Uterus (tissue), 4 donors: Measurements from ENCODE around the gene FUT3. TPM values are rescaled to one million over a fixed set of nuclear protein-coding genes. Genes with fewer than 3 reads are reported as not detected.
A peak's percentile ranks its signal among the peaks of the same experiment; 100 is the strongest.

Experiments
- DNase-seq, 2 donors: peaks; one replicate each; pipeline ENCODE4 v3.0.0-alpha.2; 2019 to 2020
- H3K27ac ChIP-seq, 2 donors: fragments of 200-600 bp; sonication (generic); 1 replicate in 1 of 2; 2 replicates in 1 of 2; pipeline ENCODE4 v1.5.1; 2016 to 2018
- H3K27me3 ChIP-seq, 2 donors: fragments of 200-600 bp; sonication (generic); one replicate each; pipeline ENCODE4 v1.5.1; 2018 to 2019; ENCODE audit warnings: control low read depth in 1 of 2
- H3K36me3 ChIP-seq, 2 donors: fragments of 200-600 bp; sonication (generic); one replicate each; pipeline ENCODE4 v1.5.1; 2019; ENCODE audit warnings: control low read depth in 1 of 2
- H3K4me1 ChIP-seq, 2 donors: fragments of 200-600 bp; sonication (generic); one replicate each; pipeline ENCODE4 v1.5.1; 2018 to 2019; ENCODE audit warnings: control low read depth in 1 of 2
- H3K4me3 ChIP-seq, 2 donors: fragments of 200-600 bp; sonication (generic); 1 replicate in 1 of 2; 2 replicates in 1 of 2; pipeline ENCODE4 v1.5.1; 2018 to 2019; ENCODE audit warnings: mild to moderate bottlenecking in 1 of 2
- H3K9me3 ChIP-seq, 2 donors: fragments of 200-600 bp; sonication (generic); one replicate each; pipeline ENCODE4 v1.5.1; 2019; ENCODE audit warnings: control low read depth in 1 of 2
- CTCF ChIP-seq, 4 experiments: fragments of 200-600 bp in 2 of 4; fragments of 450-650 bp in 2 of 4; sonication (generic) in 2 of 4; IDR thresholded peaks; one replicate each; pipeline ENCODE4 v1.5.1; 2016 to 2019; ENCODE audit warnings: antibody characterized with exemption in 4 of 4, mild to moderate bottlenecking in 2 of 4, moderate library complexity in 1 of 4
- POLR2A ChIP-seq, 2 donors: fragments of 450-650 bp; IDR thresholded peaks; one replicate each; pipeline ENCODE4 v1.6.1; 2016; ENCODE audit warnings: antibody characterized with exemption in 2 of 2, mild to moderate bottlenecking in 1 of 2, moderate library complexity in 1 of 2
- intact Hi-C: fragments of 100-400 bp; cut with DNase I; formaldehyde crosslinking; loops from one replicate; pipeline ENCODE4 v1.15.1; 2023; ENCODE audit warnings: low total_unique reads
- total RNA-seq, 4 donors: library from RNA; depleted of rRNA in 3 of 4; stranded (reverse); fragments of >200 nt in 3 of 4; gene quantifications; one replicate each; pipeline versions ENCODE4 v1.1.0 to v1.2.4, GENCODE V29; 2014 to 2023
- donor health status: DM: yes; HTN: yes; CAD: no.

FUT3 gene
- total RNA-seq, 4 donors from 2014 or later: 0.29 TPM; not detected in 3

DNA sequence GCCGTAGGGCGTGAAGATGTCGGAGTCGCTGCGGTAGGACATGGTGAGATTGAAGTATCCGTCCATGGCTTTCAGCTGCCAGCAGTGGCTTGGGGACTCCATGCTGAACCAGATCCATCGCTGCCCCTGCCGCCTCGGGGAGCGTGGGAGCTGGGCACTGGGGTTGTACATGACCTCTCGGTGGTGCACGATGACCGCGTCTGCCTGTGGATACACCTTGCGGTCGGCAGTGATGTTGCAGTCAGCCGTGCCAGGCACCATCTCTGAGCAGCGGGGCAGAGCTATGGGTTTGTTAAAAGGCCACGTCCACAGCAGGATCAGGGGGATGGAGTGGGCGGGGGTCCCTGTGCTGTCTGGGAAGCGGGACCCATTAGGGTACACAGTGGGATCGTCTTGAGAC, 19.2 kb downstream of the FUT3 start:
- DNase-seq: no peak
- no peaks in the 10 kb centered on the region for H3K9me3 ChIP-seq
- peaks cover 0 to 7% of the 10 kb centered on the region in 2 donors for H3K4me1 ChIP-seq
- no peak overlapping the region for H3K27ac ChIP-seq
- TF ChIP-seq CTCF (IDR thresholded peaks at IDR 0.05): no peak
- TF ChIP-seq POLR2A (IDR thresholded peaks at IDR 0.05): no peak
- H3K36me3 ChIP-seq: no peaks in the 10 kb centered on the region
- intact Hi-C loops: no loop called here
- H3K27me3 ChIP-seq: peaks cover 0 to 6% of the 10 kb centered on the region in 2 donors
- H3K4me3 ChIP-seq: no peak overlapping the region

DNA sequence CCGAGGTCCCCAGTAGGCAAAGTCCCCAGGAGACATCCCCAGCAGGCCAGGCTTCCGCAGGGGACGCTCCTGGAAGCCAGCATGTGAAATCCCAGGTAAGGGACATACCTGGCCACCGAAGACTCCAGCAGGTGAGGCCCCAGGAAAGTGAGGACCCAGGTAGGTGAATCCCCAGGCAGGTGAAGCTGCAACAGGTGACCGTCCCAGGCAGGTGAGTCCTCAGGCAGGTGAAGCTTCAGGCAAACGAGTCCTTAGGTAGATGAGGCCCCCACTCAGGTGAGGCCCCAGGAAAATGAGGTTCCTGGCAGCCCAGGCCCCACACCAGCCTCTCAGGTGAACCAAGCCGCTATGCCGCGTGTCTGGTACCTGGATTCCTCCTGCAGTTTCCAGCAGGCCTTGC, 20.1 kb downstream of the FUT3 start:
- no peak overlapping the region for H3K4me3 ChIP-seq
- peaks cover 0 to 7% of the 10 kb centered on the region in 2 donors for H3K4me1 ChIP-seq
- no peak overlapping the region for H3K27ac ChIP-seq
- H3K36me3 ChIP-seq: no peaks in the 10 kb centered on the region
- H3K9me3 ChIP-seq: no peaks in the 10 kb centered on the region
- no peak for DNase-seq
- intact Hi-C loops: no loop called here
- peaks cover 0 to 6% of the 10 kb centered on the region in 2 donors for H3K27me3 ChIP-seq
- no peak for TF ChIP-seq POLR2A (IDR thresholded peaks at IDR 0.05)
- TF ChIP-seq CTCF (IDR thresholded peaks at IDR 0.05): no peak

DNA sequence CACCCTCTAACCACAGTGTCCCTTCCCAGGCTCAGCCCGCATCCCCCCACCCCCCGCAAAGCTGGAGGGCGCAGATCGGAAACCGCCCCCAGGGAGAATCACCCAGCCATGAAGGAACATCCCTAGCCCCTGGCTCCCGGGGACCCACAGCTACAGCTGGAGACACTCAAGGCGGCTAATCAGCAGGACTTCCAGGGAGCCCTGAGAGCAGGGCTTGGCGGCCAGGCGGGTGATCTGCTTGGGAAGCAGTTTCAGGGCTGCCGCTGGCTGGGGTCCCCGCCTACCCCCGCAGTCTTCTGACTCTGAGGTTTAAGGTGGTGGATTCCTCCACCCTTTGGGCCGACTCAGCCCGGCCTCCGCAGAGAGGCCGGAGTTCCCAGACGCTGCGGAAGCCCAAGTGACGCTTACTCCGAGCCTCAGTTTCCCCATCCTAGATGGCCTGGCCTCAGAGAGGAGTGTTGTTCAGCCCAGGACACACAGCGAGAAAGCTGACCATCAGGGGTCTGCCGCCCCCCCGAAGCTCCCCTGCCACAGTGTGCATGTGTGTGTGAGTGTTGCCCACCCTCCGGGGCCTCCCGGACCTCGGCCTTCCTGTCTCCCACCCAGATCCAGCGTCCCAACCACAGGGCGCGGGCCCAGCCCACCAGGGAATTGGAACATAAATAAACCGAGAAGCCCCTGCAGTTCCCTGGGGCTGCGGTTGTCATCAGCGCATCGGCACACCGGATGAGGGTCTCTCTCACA, 21.5 kb downstream of the FUT3 start:
- Histone ChIP-seq H3K4me3 (no peak overlapping the region), H3K4me1 (peaks cover 0 to 7% of the 10 kb centered on the region in 2 donors), H3K27me3 (peaks cover 0 to 6% of the 10 kb centered on the region in 2 donors), H3K9me3 (no peaks in the 10 kb centered on the region), H3K36me3 (no peaks in the 10 kb centered on the region), H3K27ac (peak overlapping the region in 1 of 2 donors; percentile 12)
- intact Hi-C loops: no loop called here
- no peak for DNase-seq
- TF ChIP-seq POLR2A (IDR thresholded peaks at IDR 0.05) (no peak), CTCF (IDR thresholded peaks at IDR 0.05) (no peak)

DNA sequence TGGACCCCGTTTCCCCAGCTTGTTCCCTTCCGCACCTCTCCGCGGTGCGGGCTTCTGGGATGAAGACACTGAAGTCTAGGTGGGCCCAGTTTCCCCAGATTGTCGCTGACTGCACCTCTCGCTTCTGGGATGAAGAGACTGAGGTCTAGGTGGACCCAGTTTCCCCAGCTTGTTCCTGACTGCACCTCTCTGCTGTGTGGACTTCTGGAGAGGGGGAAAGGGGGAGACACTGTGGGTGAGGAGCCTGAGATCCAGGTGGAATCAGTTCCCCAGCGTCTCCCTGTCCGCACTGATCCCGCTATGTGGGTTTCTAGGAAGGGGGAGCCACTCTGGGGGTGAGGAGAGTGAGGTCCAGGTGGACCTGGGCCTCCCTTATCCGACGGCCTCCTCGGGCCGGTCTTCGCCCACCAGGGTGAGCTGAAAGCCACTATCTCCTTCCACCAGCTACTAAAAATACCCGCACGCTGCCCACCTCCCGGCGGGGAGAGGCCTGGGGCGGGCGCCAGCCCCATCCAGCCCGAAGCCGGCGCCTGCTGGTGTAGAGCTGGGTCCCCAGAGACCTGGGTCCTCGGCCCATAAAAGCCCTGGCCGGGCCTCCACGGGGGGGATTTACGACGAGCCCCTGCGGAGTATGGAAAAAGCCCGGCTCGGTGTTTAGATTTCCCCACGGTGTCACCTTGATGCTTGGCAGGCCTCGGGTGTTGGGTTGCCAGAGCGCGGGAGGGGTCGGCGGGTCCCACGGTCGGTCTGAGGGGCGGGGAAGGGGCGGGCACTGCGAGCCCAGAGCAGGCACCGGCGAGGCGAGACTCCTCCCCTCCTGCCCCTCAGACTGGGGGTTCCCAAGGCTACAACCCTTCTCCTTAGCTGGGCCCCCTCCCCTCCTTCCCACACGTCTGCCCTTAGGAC, 22.3 kb downstream of the FUT3 start:
- Histone ChIP-seq H3K27ac (peak overlapping the region in 1 of 2 donors; percentile 12), H3K9me3 (no peaks in the 10 kb centered on the region), H3K4me3 (peak overlapping the region; percentile 2 to 20), H3K27me3 (peaks cover 0 to 6% of the 10 kb centered on the region in 2 donors), H3K36me3 (no peaks in the 10 kb centered on the region), H3K4me1 (peaks cover 0 to 7% of the 10 kb centered on the region in 2 donors)
- TF ChIP-seq CTCF (IDR thresholded peaks at IDR 0.05) (no peak), POLR2A (IDR thresholded peaks at IDR 0.05) (no peak)
- DNase-seq: peak in 1 of 2 donors; percentile 34
- intact Hi-C loops: no loop called here
